ENCODE results near the gene ZNF132.
A peak's percentile ranks its signal among the peaks of the same experiment; 100 is the strongest.
"Not testable (repeated sequence)": the region's sequence is repeated elsewhere in the genome, so short reads cannot be mapped to it uniquely, and the experiment has no call there.

ZNF132 gene
- total RNA-seq = 1.2 to 9.2 (median 5.6) reads per million in 18 experiments

GRCh38 chr19:58439576-58440554 is at the start of gene ZNF132:
ZNF132 (minus strand) TSS chr19:58440153; CDS start chr19:58439821, 332 bp downstream.
- peak; percentile 100 for DNase-seq

- DNase-seq = not testable (repeated sequence)
Measured at GRCh38 chr19:58484349-58484748, 44.4 kb upstream of the ZNF132 start.

- no peak for DNase-seq
Measured at GRCh38 chr19:58483776-58484175, 43.8 kb upstream of the ZNF132 start.

- DNase-seq = no peak
Measured at GRCh38 chr19:58482372-58482771, 42.4 kb upstream of the ZNF132 start.

DNA sequence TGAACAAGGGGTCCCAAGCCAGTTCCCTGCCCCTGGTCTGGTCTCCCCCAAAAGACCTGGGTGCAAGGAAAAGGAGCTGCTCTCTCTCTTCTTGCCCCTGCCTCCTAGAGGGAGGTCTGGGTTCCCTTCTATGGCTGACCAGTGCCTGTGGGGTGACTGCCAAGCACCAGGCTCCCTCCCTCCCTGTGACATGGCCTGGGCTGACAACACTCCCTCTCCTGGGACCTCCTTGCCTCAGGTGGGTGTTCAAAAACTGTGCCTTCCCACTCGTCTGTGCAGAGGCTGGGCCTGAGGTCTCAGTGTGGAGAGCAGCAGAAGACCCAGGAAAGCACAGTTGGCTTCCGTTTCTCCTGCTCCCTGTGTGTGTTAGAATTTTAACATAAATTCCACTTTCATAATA is 40.9 kb upstream of the ZNF132 start:
- DNase-seq = no peak

DNA sequence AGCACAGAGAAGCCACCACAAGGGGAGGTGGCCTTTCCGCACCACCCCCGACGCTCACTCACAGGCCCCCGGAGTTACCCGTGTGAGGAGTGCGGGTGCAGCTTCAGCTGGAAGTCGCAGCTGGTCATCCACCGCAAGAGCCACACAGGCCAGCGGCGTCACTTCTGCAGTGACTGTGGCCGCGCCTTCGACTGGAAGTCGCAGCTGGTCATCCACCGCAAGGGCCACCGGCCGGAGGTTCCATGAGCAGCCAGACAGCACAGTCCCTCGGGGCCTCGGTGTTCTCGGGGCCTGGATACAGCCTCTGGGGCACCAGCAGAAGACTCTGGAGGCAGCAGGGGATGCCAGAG is 40.5 kb upstream of the ZNF132 start:
- DNase-seq = no peak

GRCh38 chr19:58479736-58480480 is 40.0 kb upstream of the ZNF132 start:
- DNase-seq = no peak

GRCh38 chr19:58479303-58479702 is 39.4 kb upstream of the ZNF132 start:
- no peak for DNase-seq

- no peak for DNase-seq
Measured at GRCh38 chr19:58477871-58478270, 37.9 kb upstream of the ZNF132 start.

- DNase-seq = no peak
Measured at GRCh38 chr19:58477130-58477529, 37.2 kb upstream of the ZNF132 start.

DNA sequence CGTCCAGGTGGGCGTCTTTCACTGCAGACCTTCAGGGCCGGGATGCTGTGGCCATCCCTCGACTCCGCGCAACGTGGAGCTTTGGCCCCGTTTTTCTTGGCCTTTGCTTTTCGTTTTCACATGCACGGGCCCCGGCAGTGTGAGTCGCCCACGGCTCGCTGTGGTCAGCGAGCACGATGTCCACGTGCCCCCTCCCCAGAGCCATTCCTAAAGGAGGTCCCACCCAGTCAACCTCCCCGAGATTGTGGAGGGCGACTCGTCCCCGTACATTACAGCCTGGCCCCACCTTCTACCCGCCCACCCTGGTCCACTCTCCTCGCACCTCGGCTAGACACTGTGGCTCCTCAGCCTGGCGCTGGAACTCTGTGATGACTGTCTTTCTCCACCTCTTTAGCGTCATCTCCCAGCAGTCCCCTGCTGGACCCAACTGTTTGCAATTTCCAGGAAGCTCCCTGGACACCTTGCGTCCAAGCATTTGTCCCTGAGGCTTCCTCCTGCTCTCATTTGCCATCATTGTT is 36.6 kb upstream of the ZNF132 start:
- no peak for DNase-seq

DNA sequence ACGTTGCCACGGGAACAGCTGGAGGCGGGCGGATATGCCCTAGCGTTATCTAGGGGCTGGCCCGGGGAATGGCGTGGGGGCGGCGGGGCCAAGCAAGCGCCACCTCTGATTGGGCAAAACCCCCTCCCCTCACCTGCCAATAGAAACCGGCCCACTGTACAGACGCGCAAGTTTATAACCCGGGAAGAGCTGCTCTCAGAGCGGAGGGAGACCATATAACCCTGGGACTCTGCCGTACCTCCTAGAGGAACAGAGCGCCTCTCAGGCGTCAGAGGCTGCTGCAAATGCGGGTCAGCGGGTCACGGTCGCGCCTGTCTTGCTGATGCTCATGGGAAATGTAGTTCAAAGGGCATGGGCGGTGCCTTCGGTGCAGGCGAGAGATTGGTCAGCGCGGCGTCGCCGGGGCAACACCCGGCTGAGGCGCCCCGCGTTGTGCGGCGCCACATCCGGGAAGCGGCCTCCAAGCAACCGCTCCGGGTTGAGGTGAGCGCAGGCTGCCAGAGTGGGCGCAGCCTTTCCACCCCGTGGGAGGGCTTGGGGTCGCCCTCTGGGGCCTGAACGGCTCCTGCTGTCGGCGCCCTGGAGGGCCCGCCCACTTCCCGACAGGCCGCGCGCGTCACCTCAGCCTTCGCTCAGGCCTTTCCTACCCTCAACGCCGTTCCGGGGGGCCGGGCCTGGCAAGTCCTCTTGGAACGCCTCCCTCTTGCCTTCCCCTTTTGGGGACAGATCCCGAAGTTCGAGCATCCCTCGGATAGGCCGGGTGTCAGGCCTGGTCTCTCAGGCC is 36.0 kb upstream of the ZNF132 start, which contains the start of gene ZNF446:
ZNF446 (plus strand) TSS at position 639 of the 784 bp plus-strand sequence. CDS start 867 bp downstream, outside the sequence.
- DNase-seq = peak; percentile 96 to 97

DNA sequence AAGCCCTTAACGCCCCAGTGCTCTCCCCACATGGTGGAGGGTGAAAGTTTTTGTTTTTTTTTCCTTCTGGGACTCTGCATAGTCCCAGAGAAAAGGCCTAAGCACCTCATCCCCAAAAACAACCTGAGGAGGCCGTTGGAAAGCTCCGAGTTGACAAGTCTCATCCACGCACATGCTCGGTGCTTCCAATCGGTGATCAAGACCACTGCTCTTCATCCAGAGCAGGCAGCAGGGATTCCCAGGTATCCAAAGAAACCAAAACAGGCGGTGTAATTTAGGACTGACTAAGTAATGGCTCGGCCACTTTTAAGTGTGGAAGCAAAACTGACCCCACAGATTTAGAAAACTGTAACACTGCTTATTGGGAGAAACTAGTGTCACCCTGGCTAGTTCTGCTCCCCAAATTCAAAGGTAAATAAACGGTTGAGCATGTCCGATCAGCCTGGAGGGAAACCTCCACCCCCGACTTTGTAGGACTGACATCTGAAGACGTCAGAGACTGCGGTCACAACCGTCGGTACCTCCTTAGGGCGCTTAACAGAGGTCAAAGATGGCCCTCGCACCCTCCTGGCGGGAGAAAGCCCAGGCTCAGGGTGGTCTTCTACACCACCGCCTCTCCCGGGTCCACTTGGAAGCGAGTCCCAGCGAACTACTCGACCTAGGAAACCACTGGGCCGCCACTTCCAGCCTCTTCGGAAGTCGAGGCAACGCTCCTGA is 35.2 kb upstream of the ZNF132 start:
- DNase-seq = no peak

- DNase-seq = no peak
Measured at GRCh38 chr19:58474291-58474996, 34.5 kb upstream of the ZNF132 start.

DNA sequence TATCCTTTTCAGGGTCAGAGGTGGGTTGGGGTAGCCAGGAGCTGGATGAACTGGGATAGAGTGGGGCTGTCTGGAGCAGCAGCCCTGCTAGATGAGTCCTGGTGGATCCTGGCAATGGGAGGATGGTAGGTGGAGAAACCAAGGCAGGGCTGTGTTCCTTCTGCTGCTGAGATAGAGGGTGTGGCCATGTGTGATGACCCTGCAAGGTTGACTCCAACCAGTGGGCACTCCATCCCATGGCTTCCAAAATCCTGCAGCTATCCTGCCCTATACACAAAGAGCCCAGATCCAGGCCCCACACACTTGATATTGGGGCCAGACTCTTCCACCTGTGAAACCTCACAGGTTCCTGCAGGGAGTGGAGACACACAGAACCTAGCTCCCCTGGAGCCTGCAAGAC is 33.8 kb upstream of the ZNF132 start:
- no peak for DNase-seq

- DNase-seq = no peak
Measured at GRCh38 chr19:58471736-58472135, 31.8 kb upstream of the ZNF132 start.

GRCh38 chr19:58470837-58471543 is 31.0 kb upstream of the ZNF132 start:
- DNase-seq = not testable (repeated sequence)

DNA sequence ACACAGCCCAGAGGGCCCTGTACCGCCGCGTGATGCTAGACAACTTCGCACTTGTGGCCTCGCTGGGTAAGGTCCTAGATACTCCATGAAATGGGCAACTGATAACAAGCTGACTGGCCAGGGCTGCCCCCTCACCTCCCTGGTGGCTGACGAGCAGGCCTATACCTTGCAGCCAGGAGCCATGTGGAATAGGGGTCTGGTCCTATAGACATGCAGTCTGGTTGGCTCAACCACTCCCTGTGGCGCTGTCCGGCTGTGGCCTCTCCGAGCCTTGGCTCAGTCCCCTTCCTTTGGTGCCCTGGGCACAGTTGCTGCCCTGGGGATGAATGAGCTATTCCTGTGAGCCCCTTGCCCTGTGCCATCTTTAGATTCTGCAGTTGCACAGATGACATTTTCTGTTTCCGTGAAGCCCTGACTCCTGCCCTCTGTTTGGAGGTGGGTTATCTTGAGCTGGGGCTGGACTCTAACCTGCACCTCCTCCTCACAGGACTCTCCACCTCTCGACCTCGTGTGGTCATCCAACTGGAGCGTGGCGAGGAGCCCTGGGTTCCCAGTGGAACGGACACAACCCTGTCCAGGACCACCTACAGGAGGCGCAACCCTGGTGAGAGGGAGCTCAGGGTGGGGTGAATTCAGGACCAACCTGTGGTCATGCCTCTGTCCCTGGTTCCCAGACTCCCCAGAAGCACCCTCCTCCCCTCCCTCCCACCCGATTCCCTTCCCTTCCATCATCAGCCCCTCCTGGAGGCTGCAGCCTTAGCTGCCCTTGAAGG is 29.5 kb upstream of the ZNF132 start:
- no peak for DNase-seq

DNA sequence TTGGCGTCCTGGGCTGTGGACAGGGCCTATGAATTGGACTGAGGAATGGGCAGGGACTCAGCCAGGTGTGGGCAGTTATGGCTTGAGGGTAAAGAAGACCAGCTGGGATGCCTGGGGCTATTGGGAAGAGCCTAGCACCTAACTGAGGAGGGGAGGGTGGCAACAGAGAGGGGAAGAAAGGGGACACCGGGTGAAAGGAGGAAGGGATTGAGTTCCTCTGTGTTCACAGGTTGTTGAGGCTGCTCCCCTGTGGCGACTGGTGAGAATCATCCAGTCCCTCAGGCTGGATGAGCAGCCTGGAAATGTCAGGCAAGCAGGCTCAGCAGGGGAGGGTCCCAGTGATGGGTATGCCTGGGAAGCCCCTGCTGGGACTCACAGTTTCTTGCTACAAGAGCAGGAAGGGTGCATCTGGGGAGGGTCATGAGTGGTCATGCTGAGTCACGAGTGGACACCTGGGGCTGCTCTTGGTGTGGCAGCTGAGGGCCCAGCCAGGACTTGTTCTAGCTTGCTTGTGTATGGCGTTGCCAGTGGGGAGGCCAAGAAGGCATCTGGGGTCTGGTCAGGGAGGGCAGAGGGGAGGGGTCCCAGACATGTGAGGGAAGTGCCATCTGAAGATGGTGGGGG is 28.4 kb upstream of the ZNF132 start:
- no peak for DNase-seq

All from inflammatory macrophage (primary cell).